Panc1 (cell line): ENCODE data around the gene CFLAR.

ENCODE experiments used
- SIN3A ChIP-seq: IDR thresholded peaks from 2 replicates; pipeline ENCODE4 v1.6.1; 2012; ENCODE audit warnings: low read depth, mild to moderate bottlenecking, low read length, moderate library complexity, borderline replicate concordance; ENCODE audit not compliant: insufficient read depth
- TCF7L2 ChIP-seq: IDR thresholded peaks from 2 replicates; pipeline ENCODE4 v1.6.1; 2011; ENCODE audit warnings: mild to moderate bottlenecking, low read depth, low read length, inconsistent platforms
- TF ChIP-seq, protein P1 (sequence below): fragments of 450-650 bp; IDR thresholded peaks from 2 replicates; pipeline ENCODE4 v1.5.1; 2017; ENCODE audit warnings: mild to moderate bottlenecking
- TF ChIP-seq, protein P2 (sequence below), 2 experiments: IDR thresholded peaks; 2 replicates each; pipeline ENCODE4 v1.6.1; 2011 to 2012; ENCODE audit warnings: low read depth in 2 of 2, control low read depth in 1 of 2, low read length in 1 of 2, mild to moderate bottlenecking in 1 of 2, moderate library complexity in 1 of 2; ENCODE audit not compliant: insufficient read depth in 1 of 2

DNA sequence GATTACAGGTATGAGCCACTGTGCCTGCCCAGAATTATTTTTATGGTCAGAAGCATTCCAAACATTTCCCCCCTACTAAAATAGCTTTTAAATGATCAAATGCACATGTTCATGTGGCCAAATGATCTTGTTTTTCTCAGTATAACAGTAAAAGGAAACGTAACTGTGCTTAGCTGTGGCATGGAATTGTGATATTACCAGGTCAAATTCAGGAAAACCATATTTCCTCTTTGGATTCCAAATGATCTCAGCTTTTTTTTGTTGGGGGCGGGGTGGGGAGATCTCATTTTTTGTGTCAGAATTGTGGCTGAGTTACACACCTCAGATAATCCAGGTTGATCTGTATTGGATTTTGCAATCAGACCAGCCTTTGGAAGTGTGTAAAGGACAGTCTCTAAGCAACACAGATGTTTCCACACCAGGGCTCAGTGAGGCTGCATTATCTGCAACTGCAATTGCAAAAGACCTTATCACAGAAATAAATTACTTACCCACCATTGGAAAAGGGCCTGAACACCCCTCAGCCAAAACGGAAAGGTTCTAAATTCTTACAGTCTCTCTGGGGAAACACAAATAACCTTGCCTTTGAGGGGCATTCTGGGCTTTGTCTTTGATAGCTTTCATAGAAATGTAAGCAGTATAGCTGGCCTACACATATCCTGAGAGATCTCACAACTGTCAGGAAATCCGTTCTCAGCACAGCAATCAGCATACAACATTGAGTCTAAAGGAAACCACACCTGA lies 75.3 kb downstream of the CFLAR start:
- TF ChIP-seq, protein P1, sequence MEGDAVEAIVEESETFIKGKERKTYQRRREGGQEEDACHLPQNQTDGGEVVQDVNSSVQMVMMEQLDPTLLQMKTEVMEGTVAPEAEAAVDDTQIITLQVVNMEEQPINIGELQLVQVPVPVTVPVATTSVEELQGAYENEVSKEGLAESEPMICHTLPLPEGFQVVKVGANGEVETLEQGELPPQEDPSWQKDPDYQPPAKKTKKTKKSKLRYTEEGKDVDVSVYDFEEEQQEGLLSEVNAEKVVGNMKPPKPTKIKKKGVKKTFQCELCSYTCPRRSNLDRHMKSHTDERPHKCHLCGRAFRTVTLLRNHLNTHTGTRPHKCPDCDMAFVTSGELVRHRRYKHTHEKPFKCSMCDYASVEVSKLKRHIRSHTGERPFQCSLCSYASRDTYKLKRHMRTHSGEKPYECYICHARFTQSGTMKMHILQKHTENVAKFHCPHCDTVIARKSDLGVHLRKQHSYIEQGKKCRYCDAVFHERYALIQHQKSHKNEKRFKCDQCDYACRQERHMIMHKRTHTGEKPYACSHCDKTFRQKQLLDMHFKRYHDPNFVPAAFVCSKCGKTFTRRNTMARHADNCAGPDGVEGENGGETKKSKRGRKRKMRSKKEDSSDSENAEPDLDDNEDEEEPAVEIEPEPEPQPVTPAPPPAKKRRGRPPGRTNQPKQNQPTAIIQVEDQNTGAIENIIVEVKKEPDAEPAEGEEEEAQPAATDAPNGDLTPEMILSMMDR, result no peak
- no peak for TF ChIP-seq TCF7L2
- TF ChIP-seq, protein P2, sequence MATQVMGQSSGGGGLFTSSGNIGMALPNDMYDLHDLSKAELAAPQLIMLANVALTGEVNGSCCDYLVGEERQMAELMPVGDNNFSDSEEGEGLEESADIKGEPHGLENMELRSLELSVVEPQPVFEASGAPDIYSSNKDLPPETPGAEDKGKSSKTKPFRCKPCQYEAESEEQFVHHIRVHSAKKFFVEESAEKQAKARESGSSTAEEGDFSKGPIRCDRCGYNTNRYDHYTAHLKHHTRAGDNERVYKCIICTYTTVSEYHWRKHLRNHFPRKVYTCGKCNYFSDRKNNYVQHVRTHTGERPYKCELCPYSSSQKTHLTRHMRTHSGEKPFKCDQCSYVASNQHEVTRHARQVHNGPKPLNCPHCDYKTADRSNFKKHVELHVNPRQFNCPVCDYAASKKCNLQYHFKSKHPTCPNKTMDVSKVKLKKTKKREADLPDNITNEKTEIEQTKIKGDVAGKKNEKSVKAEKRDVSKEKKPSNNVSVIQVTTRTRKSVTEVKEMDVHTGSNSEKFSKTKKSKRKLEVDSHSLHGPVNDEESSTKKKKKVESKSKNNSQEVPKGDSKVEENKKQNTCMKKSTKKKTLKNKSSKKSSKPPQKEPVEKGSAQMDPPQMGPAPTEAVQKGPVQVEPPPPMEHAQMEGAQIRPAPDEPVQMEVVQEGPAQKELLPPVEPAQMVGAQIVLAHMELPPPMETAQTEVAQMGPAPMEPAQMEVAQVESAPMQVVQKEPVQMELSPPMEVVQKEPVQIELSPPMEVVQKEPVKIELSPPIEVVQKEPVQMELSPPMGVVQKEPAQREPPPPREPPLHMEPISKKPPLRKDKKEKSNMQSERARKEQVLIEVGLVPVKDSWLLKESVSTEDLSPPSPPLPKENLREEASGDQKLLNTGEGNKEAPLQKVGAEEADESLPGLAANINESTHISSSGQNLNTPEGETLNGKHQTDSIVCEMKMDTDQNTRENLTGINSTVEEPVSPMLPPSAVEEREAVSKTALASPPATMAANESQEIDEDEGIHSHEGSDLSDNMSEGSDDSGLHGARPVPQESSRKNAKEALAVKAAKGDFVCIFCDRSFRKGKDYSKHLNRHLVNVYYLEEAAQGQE (IDR thresholded peaks at IDR 0.05; ENCODE audit: insufficient read depth in 1 of 2, low read depth in 2 of 2, low read length in 1 of 2), result no peak
- TF ChIP-seq SIN3A, result no peak
